ENCODE measurements around the gene MARS1.
"Not testable (repeated sequence)": the region's sequence is repeated elsewhere in the genome, so short reads cannot be mapped to it uniquely, and the experiment has no call there.

Gene MARS1

GRCh38 chr12:57495051-57495701 lies 7.3 kb downstream of the MARS1 start:
- not testable (repeated sequence) for DNase-seq (ENCODE audit: low spot score)

- no peak for DNase-seq (ENCODE audit: low spot score)
Measured at GRCh38 chr12:57496822-57497221, 9.0 kb downstream of the MARS1 start.

DNA sequence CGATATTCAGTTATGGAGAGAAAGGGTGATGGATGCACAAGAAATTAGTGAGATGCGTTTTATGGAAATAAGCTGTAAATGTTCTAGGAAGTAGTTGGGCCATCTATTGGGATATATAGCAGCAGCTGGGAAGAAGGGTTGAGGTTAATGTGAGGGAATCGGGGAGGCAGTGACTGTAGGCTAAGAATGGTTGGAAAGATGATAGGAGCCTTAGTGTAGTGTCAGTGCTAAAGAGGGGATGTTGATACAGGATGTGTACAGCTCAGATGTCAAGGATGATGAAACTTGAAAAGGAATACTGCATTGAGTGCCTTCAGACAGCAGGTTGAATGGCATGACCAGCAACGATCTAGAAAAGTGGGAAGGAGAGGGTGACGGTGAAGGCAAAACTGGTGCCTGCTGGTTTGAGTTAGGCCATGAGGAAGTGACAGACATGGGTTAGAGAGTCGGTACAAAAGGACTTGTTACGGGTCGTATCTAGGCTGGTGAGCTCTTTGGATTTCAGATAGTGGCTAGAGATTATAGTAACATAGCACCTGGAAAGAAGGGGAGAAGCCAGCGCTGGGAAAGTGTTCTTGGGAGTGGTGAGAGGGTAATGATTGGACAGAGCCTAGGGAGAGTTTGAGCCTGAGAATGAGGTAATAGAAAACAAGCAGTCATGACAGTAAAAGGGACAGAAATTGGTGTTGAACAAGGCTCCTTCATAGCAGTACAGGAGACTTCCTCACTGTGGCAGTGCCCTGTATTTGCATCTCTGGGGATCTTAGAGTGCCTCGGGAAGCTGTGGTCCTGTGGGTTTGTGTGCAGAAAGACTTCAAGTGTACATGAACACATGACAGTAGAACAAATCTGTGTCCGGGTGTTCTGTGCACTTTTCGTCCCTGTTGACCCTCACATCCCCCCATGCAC lies 9.6 kb downstream of the MARS1 start:
- no peak for DNase-seq (ENCODE audit: low spot score)

DNA sequence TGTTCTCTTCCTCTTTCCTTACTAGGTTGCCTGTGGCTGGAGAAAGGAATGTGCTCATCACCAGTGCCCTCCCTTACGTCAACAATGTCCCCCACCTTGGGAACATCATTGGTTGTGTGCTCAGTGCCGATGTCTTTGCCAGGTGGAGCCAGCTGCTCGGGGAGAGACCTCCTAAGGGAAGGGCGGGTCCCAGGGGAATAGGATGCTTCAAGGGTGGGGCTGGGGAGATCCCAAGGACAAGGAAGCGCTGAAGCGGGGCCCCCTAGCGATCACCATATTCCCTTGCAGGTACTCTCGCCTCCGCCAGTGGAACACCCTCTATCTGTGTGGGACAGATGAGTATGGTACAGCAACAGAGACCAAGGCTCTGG lies 10.2 kb downstream of the MARS1 start:
- DNase-seq (ENCODE audit: low spot score) = no peak

- no peak for DNase-seq (ENCODE audit: low spot score)
Measured at GRCh38 chr12:57498571-57498970, 10.7 kb downstream of the MARS1 start.

- no peak for DNase-seq (ENCODE audit: low spot score)
Measured at GRCh38 chr12:57500213-57500612, 12.3 kb downstream of the MARS1 start.

- DNase-seq (ENCODE audit: low spot score) = not testable (repeated sequence)
Measured at GRCh38 chr12:57502311-57502969, 14.6 kb downstream of the MARS1 start.

- DNase-seq (ENCODE audit: low spot score) = not testable (repeated sequence)
Measured at GRCh38 chr12:57506541-57506940, 18.7 kb downstream of the MARS1 start.

DNA sequence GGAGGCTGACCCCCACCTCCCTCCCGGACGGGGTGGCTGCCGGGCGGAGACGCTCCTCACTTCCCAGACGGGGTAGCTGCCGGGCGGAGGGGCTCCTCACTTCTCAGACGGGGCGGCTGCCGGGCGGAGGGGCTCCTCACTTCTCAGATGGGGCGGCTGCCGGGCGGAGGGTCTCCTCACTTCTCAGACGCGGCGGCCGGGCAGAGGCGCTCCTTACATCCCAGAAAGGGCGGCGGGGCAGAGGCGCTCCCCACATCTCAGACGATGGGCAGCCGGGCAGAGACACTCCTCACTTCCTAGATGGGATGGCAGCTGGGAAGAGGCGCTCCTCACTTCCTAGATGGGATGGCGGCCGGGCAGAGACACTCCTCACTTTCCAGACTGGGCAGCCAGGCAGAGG lies 19.9 kb downstream of the MARS1 start:
- not testable (repeated sequence) for DNase-seq (ENCODE audit: low spot score)

GRCh38 chr12:57511161-57511560 lies 23.3 kb downstream of the MARS1 start:
- no peak for DNase-seq (ENCODE audit: low spot score)

- DNase-seq (ENCODE audit: low spot score) = no peak
Measured at GRCh38 chr12:57511588-57512325, 23.9 kb downstream of the MARS1 start.

DNA sequence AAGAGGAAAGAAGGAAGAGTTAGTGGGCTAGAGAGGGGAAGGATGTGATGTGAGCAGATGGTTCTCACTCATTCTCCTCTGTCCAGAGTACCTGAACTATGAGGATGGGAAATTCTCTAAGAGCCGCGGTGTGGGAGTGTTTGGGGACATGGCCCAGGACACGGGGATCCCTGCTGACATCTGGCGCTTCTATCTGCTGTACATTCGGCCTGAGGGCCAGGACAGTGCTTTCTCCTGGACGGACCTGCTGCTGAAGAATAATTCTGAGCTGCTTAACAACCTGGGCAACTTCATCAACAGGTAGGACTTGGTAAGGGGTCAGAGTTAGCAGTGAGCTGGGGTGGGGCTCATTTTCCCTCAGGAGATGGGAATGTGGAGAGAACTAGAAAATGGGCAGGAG lies 24.8 kb downstream of the MARS1 start:
- DNase-seq (ENCODE audit: low spot score) = no peak

GRCh38 chr12:57513266-57513665 lies 25.4 kb downstream of the MARS1 start:
- DNase-seq (ENCODE audit: low spot score) = no peak

DNA sequence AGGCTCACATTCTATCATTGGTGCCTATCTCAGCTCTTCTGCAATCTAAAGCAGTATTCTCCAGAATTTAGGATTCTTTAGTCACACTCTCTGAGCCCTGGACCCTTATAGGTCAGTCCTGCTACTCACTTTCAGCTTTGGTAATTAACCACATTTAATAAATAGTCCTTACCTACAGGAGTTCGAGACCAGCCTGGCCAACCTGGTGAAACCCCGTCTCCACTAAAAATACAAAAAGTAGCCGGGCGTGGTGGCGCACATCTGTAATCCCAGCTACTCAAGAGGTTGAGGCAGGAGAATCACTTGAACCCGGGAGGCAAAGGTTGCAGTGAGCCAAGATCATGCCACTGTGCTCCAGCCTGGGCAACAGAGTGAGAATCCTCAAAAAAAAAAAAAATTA lies 25.8 kb downstream of the MARS1 start:
- DNase-seq (ENCODE audit: low spot score) = not testable (repeated sequence)

GRCh38 chr12:57514246-57514645 lies 26.4 kb downstream of the MARS1 start:
- not testable (repeated sequence) for DNase-seq (ENCODE audit: low spot score)

- DNase-seq (ENCODE audit: low spot score) = no peak
Measured at GRCh38 chr12:57514720-57515407, 27.0 kb downstream of the MARS1 start.

GRCh38 chr12:57515408-57515933 lies 27.6 kb downstream of the MARS1 start:
- no peak for DNase-seq (ENCODE audit: low spot score)

DNA sequence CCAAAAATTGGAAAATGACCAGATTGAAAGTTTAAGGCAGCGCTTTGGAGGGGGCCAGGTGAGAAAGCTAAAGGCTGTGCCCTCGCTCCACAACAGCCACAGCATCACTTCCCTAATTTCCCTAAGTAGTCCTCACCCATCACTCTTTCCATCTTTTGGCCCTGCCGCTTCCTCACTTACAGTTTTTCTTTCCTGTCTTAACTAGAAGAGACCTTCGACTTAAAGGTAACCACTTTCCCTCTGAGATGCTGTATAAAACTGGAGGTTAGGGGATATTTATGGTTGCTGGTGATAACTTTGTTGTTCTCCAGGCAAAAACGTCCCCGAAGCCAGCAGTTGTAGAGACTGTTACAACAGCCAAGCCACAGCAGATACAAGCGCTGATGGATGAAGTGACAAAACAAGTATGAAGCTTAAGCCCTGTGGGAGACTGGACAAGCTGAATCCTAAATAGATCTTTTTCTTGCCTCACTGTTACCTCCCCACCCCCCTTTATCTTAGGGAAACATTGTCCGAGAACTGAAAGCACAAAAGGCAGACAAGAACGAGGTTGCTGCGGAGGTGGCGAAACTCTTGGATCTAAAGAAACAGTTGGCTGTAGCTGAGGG lies 28.2 kb downstream of the MARS1 start:
- no peak for DNase-seq (ENCODE audit: low spot score)

DNA sequence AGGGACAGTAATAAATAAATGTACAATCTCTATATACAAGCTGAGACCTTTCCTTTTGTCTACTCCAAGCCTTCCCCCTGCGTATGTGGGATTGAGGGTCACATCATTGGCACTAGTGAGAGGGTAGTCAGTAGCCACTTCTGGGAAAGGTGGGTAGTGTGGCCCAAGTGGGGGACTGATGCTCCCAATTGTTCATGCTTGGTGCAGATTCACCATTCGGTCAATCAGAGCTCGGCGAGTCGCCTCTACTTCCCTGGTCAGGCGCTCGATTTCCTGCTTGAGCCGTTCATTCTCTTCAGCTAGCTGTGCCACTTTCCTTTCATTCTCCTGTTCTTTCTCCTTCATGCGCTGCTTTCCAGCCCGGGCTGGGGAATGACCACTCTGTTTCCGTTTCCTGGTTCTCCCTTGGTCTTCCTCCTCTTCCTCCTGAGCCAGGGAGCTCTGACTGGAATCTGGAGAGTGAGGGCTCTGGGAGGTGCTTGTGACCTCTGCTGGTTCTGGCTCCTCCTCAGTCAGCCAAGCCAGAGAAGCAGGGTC lies 28.8 kb downstream of the MARS1 start:
- DNase-seq (ENCODE audit: low spot score) = no peak

- DNase-seq (ENCODE audit: low spot score) = no peak
Measured at GRCh38 chr12:57517187-57517586, 29.3 kb downstream of the MARS1 start.

GRCh38 chr12:57517718-57518117 lies 29.9 kb downstream of the MARS1 start:
- not testable (repeated sequence) for DNase-seq (ENCODE audit: low spot score)
